PFSK-1 (cell line): Measurements from ENCODE around the gene KIDINS220.

ENCODE experiments used
- POLR2AphosphoS5 ChIP-seq: IDR thresholded peaks from 2 replicates; pipeline ENCODE4 v1.6.1; 2012; ENCODE audit warnings: low read depth, mild to moderate bottlenecking, control low read depth, low read length, moderate library complexity
- REST ChIP-seq, 2 experiments: IDR thresholded peaks; 2 replicates each; pipeline versions ENCODE4 v1.6.1 to v1.8.0; 2011 to 2012; ENCODE audit warnings: low read depth in 2 of 2, low read length in 2 of 2, control low read depth in 1 of 2, inconsistent platforms in 1 of 2, mild to moderate bottlenecking in 1 of 2, moderate library complexity in 1 of 2; ENCODE audit not compliant: insufficient read depth in 1 of 2
- SIN3A ChIP-seq: IDR thresholded peaks from 2 replicates; pipeline ENCODE4 v1.6.1; 2012; ENCODE audit warnings: mild to moderate bottlenecking, low read length, moderate library complexity, borderline replicate concordance; ENCODE audit not compliant: insufficient read depth

DNA sequence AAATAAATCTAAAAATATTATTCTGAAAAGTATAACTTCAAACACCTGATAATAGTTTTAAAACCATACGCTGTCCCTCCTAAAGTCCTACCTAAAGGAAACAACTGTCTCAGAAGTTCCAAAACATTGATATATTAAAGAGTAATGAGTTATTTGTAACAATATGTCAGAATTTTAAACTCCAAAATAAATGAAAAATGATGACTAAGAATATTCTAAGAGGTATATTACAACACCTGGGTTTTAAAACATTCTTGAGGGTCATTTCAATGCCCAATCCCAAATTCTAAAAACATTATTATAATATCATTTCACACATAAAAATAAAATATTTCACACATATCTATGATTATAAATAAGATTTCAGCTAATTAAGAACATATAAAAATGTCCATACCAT is 20.2 kb downstream of the KIDINS220 start:
- no peak for TF ChIP-seq REST (IDR thresholded peaks at IDR 0.05; ENCODE audit: insufficient read depth in 1 of 2, low read depth in 2 of 2, low read length in 2 of 2)
- no peak for TF ChIP-seq SIN3A
- no peak for TF ChIP-seq POLR2AphosphoS5
